Posterior vena cava (tissue), 2 donors: ENCODE results near the gene PKHD1. TPM values are rescaled to one million over a fixed set of nuclear protein-coding genes. Genes with fewer than 3 reads are reported as not detected.

Experiments used
- DNase-seq: peaks from one replicate; pipeline ENCODE4 v3.0.0-alpha.2; 2020; ENCODE audit warnings: low spot score
- intact Hi-C, 2 donors: fragments of 100-400 bp; cut with DNase I; formaldehyde crosslinking; loops; one replicate each; pipeline versions ENCODE4 v1.14.1 to v1.14.2; 2022 to 2023
- total RNA-seq, 2 donors: library from RNA; stranded (reverse); fragmentation: NEBNext Ultra II Directional; extraction: Animal tissue kit (Norgen Biotek cat#: 25700); gene quantifications; one replicate each; pipeline ENCODE4 v1.2.1, GENCODE V29; 2021
- donor health status: DM: yes; HTN: yes; CAD: no.
- donor health status: DM: yes; HTN: yes; CAD: no.

The PKHD1 gene
- total RNA-seq, 2 donors from 2014 or later, result not detected

DNA sequence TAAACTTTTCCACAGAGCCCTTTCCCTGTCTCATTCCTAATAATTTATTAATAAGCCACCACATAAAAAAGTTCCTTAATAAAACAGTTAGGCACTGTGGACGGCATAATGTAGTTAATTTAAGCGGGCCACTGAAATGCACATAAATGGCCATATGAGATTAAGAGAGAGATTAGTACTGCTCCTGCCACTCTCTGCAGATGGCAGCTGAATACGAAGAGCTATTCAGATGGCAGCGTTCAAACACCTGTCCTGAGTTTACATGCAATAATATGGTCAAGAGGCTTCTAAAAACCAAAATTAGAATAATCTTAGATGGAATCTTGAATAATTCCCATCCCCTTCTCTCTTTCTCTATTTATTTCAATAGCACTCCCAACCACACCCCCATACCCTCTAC is 461.8 kb downstream of the PKHD1 start:
- intact Hi-C loops, result no loop called here

DNA sequence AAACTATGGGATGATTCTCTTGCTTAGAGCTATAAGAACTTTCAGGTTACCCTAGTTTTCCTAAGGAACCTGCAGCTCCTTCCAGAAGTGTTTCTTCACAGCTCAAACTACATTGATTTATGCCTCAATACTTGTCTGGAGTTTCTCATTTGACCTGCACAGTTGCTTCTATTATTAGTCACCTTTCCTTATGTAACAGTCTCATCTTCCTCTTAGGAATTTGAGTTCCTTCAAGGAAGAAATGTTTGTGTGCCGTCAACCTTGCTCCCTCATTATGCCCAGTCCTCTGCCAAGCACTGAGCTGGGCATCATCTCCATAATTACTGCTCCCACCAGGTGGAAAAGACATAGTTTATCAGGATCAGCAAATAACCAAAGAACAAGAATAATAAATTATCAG is 466.4 kb downstream of the PKHD1 start:
- intact Hi-C loops, result no loop called here
- DNase-seq, result no peak

More for the DNA sequence above, 461.8 kb downstream of the PKHD1 start:
- no peak for DNase-seq

DNA sequence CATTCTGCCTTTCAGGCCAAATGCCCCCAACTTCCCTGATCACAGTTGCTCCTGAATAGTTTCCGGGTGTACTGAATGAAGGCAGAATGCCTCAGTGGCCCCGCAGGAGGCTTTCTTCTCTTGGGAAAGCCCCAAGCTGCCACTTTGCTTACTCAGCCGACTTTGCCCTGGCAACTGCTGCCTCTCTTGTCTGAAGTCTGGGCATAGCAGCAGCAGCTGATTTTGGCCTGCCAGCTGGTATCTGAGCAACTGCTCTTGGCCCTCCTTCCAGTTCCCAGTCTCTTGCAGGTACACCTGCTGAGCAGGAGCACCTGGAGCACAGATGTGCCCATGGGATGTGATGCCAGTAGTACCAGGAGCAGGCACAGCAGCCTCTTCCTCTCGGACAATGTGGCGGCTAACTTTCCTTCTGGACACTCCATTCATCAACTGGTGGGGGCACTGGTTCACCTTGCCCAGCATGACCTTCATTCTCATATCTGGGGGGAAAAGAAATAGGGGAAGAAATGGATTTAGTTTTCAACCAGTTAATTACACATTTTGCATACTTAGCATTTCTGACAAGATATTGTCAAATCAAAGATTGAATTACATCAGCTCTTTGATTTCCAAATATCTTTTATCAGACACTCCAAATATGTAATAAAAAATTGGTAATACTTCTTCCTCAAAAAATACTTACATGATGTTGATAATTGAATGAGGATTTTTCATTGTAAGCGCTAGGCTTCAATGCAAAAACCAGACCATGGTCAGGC is 468.2 kb downstream of the PKHD1 start:
- intact Hi-C loops, result no loop called here
- DNase-seq, result no peak

DNA sequence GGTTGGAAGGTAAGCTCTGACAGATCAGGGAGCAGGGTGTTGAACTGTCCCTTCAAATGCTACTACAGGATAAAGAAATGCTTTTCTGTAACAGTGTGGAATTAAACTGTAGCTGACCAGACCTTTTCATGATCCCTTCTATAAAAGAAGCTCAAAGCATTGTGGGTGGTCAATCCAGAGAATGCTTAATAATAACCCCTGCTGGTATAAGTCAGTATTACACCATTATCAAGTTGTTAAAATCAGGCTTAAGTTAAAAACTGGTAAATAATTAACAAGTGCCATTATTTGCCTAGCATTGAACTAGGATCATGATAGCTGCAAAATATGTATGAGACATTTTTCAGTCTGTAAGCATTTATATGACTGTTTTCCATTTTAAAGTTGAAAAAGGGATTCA is 468.9 kb downstream of the PKHD1 start:
- intact Hi-C loops, result no loop called here
- DNase-seq, result no peak

DNA sequence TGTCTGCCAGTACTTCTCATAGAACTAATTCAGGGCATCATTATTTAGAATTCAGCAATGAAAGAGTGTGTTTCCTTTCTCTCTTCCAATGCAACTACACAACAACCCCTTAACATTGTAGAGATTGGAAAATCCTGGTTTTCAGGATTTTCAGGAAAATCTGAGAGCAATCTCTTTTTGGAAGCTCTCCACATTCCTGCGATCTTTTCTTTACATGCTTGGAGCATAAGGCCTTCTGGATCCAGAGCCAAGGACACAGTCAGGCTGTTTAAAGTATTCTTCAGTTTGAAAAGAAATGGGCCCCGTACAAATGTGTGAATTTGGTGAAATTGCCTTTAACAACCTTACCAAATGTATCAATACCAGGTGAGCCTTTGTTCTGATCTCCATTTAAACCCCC is 469.7 kb downstream of the PKHD1 start:
- intact Hi-C loops, result no loop called here
- DNase-seq, result no peak

DNA sequence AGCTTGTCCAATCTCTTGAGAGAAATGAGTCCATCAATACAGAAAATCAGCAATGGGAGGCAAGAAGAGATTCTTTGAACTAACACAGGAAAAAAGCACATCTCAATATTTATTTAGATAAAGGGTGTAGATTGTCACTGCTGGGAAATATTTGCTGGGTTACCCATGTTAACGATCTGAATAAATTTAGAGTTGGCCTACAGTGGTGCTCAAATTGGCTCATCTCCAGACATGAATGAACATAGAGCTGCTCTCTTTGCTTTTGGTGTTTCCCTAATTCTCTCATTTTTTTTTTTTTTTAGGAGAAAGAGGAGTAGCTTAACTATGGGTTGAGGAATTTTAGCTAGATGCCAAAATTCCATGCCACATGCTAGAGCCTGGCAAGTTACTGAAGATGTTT is 471.2 kb downstream of the PKHD1 start:
- no peak for DNase-seq
- intact Hi-C loops, result no loop called here

DNA sequence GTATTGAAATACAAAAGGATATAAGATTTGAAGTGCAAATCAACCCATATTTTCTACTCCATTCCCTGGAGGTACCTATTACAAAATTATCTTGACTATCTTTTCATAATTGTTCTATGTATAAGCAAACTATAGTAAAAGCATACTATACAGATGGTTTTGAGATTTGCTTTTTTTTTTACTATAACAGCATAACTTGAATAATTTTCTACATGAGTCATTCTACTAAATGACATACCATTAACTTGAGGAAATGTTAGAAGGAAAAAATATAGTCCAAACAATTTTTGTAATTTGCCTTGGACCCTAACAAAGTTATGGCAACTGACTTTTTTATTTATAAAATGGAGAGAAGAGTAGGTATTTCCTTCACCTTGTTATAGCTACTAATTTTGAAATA is 472.7 kb downstream of the PKHD1 start:
- intact Hi-C loops, result no loop called here
- no peak for DNase-seq

DNA sequence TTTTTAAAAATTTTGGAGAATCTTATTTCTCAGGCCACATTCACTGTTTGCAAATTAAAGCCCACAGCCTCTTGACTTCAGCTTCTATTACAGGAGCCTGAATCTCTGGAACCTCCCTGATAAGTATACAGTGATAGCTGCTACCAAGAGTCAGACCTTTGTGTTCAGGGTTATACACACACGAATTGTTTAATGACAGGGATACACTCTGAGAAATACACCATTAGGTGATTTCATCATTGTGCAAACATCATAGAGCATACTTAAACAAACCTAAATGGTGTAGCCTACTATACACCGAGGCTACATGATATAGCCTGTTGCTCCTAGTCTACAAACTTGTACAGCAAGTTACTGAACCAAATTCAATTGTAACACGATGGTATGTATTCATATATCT is 473.9 kb downstream of the PKHD1 start:
- intact Hi-C loops, result no loop called here
- DNase-seq, result no peak

DNA sequence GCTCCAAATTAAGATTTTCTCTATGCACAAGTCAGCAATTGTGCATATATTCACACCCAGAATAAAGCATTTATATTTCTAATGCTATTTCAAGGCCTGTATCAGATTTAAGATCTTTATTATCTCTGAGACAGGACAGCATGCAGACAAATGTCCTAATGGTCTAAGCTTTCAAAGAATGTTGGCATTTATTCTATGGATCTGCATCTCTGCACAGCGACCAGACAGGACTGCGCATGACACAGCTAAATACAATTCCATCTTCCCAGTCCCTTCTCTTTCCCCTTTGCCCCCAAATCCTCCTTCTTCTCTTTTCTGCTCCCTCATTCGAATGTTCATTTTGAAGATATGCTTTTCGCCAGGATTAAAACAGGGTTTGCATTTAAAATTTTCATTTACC is 478.5 kb downstream of the PKHD1 start:
- intact Hi-C loops, result no loop called here
- DNase-seq, result no peak

DNA sequence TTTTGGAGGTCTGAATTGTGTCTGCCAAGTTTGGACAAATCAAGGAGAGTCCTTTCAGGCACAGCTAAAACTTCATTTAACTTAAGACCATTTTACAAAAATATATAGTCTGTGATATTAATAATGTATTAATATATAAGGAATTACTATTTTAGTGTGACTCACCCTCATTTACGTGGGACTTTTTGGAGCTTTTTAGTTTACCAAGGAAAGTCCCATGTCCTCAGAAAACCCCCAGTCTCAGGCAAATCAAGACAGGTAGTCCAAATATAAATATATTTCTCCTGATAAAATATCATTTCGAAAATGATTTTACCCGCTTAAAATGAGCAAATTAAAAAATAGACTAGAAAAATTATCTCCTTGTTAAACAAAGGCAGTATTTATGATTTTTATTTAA is 479.0 kb downstream of the PKHD1 start:
- intact Hi-C loops, result no loop called here
- no peak for DNase-seq

DNA sequence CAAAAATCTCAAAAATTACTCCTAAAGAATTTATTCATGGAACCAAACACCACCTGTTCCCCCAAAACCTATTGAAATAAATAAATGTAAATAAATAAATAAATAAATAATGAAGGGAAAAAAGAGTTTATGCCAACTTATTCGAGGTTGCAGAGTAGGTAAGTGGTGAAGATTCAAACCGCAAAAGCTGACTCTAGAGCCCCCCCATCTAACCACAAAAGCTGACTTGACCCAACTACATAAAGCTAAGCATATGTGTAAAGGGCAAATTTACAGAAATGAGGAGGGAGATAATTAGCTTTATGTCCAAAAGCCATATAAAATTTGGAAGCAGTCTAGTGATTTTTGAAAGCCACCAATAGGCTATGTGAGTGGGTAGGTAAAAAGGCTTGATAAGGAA is 486.9 kb downstream of the PKHD1 start:
- intact Hi-C loops, result no loop called here

DNA sequence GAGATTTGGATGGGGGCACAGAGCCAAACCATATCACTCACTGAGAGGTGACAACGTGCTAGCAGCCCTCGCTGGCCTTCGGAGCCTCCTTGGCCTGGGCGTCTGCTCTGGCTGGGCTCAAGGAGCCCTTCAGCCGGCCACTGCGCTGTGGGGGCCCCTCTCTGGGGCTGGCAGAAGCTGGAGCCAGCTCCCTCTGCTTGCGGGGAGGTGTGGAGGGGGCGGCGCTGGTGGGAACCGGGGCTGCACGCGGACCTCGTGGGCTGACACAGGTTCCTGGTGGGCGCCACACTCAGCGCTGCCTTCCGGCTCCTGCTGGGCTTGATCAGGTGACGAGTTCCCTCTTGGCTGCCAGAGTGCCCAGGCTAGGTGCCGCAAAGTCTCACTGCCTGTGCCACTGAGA is 489.2 kb downstream of the PKHD1 start:
- DNase-seq, result peak; percentile 64
- intact Hi-C loops, result no loop called here

More for the DNA sequence above, 486.9 kb downstream of the PKHD1 start:
- no peak for DNase-seq

DNA sequence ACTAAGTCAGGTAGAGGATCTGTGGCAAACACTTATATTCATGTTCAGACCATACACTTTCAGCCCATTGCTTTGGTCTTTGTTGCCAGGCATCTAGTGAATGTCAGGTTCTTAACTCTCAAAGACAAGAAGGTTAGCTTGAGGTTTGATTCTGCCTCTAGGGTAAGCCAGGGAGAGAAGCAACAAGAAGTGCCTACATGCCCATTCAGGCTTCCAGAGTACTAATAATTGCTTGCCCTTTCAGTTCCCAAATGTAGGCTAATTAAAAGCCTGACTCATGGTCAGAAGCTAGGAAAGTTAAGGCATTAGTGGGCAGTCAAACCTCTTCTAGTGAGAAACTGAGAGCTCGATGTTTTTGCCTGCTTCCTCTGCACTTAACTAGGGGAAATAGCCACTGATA is 492.4 kb downstream of the PKHD1 start:
- no peak for DNase-seq
- intact Hi-C loops, result no loop called here

DNA sequence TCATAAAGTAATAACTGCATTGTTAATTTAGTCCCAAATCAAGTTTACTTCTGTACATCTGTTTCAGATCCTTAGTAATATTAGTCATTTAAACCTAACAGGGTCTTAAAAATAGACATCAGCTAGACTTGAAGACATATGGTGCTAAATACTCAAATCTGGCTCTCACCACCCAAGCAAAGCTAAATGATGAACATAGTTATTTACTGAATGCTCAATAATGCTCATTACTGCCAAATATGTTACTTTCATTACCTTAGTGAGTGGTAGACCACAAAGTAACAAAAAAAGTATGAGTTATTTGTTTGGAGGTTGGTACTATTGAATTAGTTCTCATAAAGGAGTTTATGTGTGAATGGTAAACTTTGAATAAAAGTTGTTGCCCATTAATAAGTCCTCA is 502.1 kb downstream of the PKHD1 start:
- no peak for DNase-seq
- intact Hi-C loops, result no loop called here

DNA sequence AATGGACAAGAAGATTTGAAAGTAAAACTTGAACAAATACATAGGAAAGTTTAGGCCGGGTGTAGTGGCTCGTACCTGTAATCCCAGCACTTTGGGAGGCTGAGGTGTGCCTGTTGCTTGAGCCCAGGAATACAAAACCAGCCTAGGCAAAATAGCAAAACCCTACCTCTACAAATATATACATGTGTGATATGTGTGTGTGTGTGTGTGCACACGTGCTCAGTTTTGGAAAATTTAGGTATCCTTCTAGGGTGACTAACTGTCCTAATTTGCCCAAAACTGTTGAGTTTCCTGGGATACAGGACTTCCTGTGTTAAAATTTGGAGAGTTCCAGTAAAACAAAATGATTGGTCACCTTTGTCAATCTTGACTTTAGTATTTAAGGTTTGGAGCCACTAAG is 503.2 kb downstream of the PKHD1 start:
- intact Hi-C loops, result no loop called here
- DNase-seq, result no peak

DNA sequence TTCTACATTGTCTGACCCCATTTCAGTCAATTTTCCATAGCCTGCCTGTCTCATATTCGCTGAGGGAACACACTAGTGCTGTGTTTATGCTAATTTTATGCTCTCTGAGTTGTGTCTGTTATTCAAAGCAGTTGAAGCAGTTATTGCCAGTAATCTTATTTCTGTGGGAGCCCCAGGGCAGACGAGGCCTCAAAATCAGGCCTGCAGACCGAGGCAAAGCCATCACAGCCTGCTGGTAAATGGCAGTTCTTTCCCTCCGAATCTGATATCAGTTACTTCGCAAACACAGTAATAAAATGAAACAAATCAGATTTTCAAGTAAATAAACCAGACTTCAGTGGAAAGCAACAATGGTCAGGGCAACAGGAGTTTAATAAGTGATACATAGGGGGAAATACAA is 508.4 kb downstream of the PKHD1 start:
- intact Hi-C loops, result no loop called here
- DNase-seq, result no peak

DNA sequence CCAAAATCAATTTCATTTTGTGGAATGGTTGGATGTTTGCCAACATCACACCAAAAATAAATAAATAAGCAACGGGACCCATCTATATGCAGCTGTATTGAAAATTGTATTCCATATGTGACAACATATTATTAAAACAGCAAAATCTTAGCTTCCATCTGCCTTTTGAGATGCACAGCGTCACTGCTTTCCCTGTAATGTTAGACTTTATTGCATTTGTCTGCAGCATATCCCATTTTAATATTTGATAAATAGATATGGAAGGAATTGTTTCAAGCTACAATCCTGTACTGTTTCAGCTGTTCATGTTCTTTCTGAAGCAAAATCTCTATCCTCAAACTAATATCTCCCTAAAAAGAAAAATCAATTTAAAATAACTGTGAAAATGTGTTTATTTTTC is 509.1 kb downstream of the PKHD1 start:
- no peak for DNase-seq
- intact Hi-C loops, result no loop called here

DNA sequence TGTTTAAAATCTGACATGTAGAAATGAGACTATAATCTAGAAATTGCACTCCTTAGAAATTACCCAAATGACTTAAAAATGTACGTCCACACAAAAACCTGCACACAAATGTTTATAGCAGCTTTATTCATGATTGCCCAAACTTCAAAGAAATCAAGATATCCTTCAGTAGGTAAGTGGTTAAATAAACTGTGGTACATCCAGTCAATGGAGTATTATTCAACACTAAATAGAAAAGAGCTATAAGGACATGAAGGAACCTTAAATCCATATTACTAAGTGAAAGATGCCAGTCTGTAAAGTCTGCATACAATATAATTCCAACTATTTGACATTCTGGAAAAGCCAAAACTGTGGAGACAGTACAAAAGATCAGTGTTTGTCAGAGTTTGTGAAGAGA is 513.4 kb downstream of the PKHD1 start:
- DNase-seq, result no peak
- intact Hi-C loops, result no loop called here

DNA sequence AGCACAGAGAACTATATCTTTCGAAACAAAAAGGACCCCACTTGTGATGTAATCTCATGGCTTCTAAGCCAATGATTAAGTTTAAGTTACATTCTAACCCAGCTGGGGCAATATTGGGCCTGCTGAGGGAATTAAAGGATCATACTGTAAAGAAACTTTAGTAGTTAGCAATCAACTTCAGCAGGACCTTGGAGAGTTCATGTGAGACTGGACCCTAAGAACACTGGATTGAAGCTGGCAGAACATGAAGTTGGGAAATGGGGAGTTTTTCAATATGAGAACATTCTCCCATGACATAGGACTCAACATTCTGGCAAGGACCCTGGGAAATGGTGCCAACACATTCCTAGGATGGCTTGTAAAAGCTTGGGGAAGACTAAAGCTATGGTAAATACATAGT is 516.2 kb downstream of the PKHD1 start:
- DNase-seq, result no peak
- intact Hi-C loops, result no loop called here

DNA sequence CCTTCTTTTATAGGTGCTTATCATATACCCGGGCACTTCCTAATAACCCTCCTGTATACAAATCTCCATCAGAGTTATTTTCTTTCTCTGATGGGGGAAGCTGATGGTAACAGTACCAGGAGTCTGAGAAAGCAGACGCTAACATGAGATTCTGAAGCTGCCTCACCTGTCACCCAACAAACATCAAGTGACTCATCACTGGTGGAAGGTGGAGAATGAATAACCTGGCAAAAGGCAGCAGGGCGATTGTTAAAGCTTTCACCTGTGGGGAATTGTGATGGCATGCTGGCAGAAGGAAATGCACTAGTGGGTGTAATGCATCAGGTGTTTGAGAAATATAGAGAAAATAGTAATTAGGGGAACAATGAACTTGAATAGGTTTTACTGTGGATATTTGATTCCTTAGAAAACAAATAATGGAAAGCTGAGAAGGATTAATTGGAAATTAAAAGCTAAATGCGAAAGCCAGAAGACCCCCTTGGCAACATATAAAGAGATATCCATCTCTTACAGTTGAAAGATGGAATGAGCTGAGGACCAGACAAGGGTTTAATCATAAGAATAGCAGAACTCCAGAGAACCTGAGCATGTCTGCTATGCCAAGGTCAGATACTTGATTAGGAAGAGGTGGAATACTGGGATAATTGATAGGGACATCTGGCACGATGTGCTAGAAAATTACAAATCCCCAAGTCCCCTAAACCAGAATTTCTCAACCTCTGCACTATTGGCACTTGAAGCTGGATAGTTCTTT is 517.1 kb downstream of the PKHD1 start:
- no peak for DNase-seq
- intact Hi-C loops, result no loop called here

DNA sequence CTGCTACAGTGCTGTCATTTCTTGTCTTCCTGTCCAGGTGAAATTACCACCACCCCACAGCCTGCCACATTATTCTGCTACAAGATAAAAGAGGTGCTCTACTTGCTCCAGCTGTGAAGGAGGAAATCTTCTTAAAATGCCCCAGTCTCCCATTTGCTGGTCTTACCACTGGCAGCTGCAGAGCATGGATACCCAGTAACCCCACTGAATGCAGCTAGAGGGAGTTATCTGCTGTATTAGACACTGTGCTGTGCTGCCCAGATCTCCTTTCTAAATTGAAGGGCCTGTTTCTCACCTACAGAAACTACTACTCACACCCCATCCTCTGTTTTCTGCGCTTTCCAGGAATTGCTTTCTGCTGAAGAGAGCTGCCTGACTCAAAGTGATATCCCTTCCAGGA is 517.8 kb downstream of the PKHD1 start:
- DNase-seq, result no peak
- intact Hi-C loops, result no loop called here
